GM20431 (cell line): ENCODE results near the gene KCNJ12.

ENCODE experiments used
- in situ Hi-C: fragments of 300-500 bp; cut with MseI, MboI; formaldehyde crosslinking; loops from one replicate; pipeline ENCODE4 v1.15.0; 2020; ENCODE audit warnings: low sequenced_read_pairs; ENCODE audit not compliant: unreplicated experiment

KCNJ12 gene

GRCh38 chr17:21462237-21462636 is 86.1 kb downstream of the KCNJ12 start:
- in situ Hi-C loops = no loop called here

- in situ Hi-C loops = no loop called here
These were observed 87.1 kb downstream of the KCNJ12 start for GRCh38 chr17:21463204-21463661.

- in situ Hi-C loops = no loop called here
These were observed 87.7 kb downstream of the KCNJ12 start for GRCh38 chr17:21463779-21464407.

GRCh38 chr17:21464611-21465021 is 88.5 kb downstream of the KCNJ12 start:
- in situ Hi-C loops = no loop called here

GRCh38 chr17:21466550-21466949 is 90.4 kb downstream of the KCNJ12 start:
- in situ Hi-C loops = no loop called here

GRCh38 chr17:21467196-21467595 is 91.0 kb downstream of the KCNJ12 start:
- in situ Hi-C loops = no loop called here

GRCh38 chr17:21467739-21468490 is 91.8 kb downstream of the KCNJ12 start:
- in situ Hi-C loops = no loop called here
